Neural progenitor cell (in vitro differentiated cells): ENCODE results near the gene MELTF. TPM values are rescaled to one million over a fixed set of nuclear protein-coding genes. Genes with fewer than 3 reads are reported as not detected.

ENCODE experiments used
- DNase-seq: peaks from one replicate; pipeline ENCODE4 v3.0.0-alpha.2; 2016; ENCODE audit warnings: low spot score
- H2AFZ ChIP-seq: fragments of 200-600 bp; sonication (generic); replicated peaks from 2 replicates; pipeline ENCODE4 v1.6.1; 2016; ENCODE audit warnings: antibody characterized with exemption
- H3F3A ChIP-seq: fragments of 200-600 bp; sonication (generic); 2 replicates; pipeline ENCODE4 v1.6.1; 2016; ENCODE audit warnings: antibody characterized with exemption, low read depth
- H3K27ac ChIP-seq: fragments of 200-600 bp; sonication (generic); 2 replicates; pipeline ENCODE4 v1.5.1; 2016; ENCODE audit warnings: mild to moderate bottlenecking
- H3K27me3 ChIP-seq: fragments of 200-600 bp; sonication (generic); 2 replicates; pipeline ENCODE4 v1.6.1; 2016; ENCODE audit warnings: mild to moderate bottlenecking, moderate library complexity
- H3K36me3 ChIP-seq: fragments of 200-600 bp; sonication (generic); 2 replicates; pipeline ENCODE4 v1.5.1; 2016
- H3K4me1 ChIP-seq: fragments of 200-600 bp; sonication (generic); 2 replicates; pipeline ENCODE4 v1.6.1; 2016; ENCODE audit warnings: mixed run types
- H3K4me2 ChIP-seq: fragments of 200-600 bp; sonication (generic); 2 replicates; pipeline ENCODE4 v1.6.1; 2016
- H3K4me3 ChIP-seq: fragments of 200-600 bp; sonication (generic); 2 replicates; pipeline ENCODE4 v1.5.1; 2016
- H3K79me2 ChIP-seq: fragments of 200-600 bp; sonication (generic); 2 replicates; pipeline ENCODE4 v1.6.1; 2016; ENCODE audit warnings: low read depth
- H3K9ac ChIP-seq: fragments of 200-600 bp; sonication (generic); 2 replicates; pipeline ENCODE4 v1.6.1; 2016
- H3K9me3 ChIP-seq: fragments of 200-600 bp; sonication (generic); 2 replicates; pipeline ENCODE4 v1.5.1; 2016; ENCODE audit warnings: low read depth
- H4K20me1 ChIP-seq: fragments of 200-600 bp; sonication (generic); 2 replicates; pipeline ENCODE4 v1.6.1; 2016; ENCODE audit warnings: low read depth
- H3K27ac Mint-ChIP-seq: 3 replicates; pipeline ENCODE4 v1.8.0; 2021; ENCODE audit warnings: mixed read lengths
- H3K27me3 Mint-ChIP-seq: 2 replicates; pipeline ENCODE4 v1.8.0; 2022; ENCODE audit warnings: low read depth, mild to moderate bottlenecking, inconsistent platforms, moderate library complexity, mixed read lengths; ENCODE audit not compliant: insufficient read depth
- H3K36me3 Mint-ChIP-seq: 3 replicates; pipeline ENCODE4 v1.8.0; 2021; ENCODE audit warnings: mixed read lengths
- H3K4me1 Mint-ChIP-seq: 3 replicates; pipeline ENCODE4 v1.8.0; 2021; ENCODE audit warnings: mixed read lengths
- H3K4me3 Mint-ChIP-seq: 3 replicates; pipeline ENCODE4 v1.8.0; 2021; ENCODE audit warnings: mild to moderate bottlenecking, moderate library complexity, mixed read lengths
- H3K9me3 Mint-ChIP-seq: 3 replicates; pipeline ENCODE4 v1.8.0; 2020; ENCODE audit warnings: mixed read lengths
- EZH2 ChIP-seq: fragments of 200-600 bp; sonication (generic); IDR thresholded peaks from 2 replicates; pipeline ENCODE4 v1.6.1; 2017; ENCODE audit warnings: antibody characterized with exemption, mild to moderate bottlenecking, moderate library complexity
- EZH2phosphoT487 ChIP-seq: fragments of 200-600 bp; sonication (generic); IDR thresholded peaks from 2 replicates; pipeline ENCODE4 v1.6.1; 2017; ENCODE audit warnings: antibody characterized with exemption
- total RNA-seq: library from RNA; depleted of rRNA; stranded (reverse); fragments of >200 nt; gene quantifications from 2 replicates; pipeline ENCODE4 v1.2.3, GENCODE V29; 2015; ENCODE audit warnings: low replicate concordance
- TF ChIP-seq, protein P1 (sequence below): fragments of 200-600 bp; sonication (generic); IDR thresholded peaks from 2 replicates; pipeline ENCODE4 v1.5.1; 2017; ENCODE audit warnings: antibody characterized with exemption, mild to moderate bottlenecking

The MELTF gene
- total RNA-seq, 1 donor from 2014 or later: 0.28 TPM

DNA sequence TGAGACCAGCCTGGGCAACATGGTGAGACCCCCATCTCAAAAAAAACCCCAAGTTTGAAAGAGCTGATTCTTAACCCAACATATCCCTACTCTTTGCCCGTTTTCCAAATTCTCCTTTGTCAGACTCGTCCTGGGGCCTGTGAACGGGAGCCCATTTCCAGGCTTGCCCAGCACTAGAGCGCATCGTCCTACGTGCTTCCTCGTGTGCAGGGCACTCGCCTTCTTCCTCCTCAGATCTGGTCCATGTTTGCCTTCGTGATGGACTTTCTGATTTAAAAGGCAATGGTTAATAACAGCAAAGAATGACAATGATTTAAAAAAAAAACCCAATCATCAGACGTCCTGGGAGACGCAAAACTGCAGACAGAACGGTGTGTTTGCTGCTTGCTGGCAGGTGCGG is 10.1 kb downstream of the MELTF start:
- no peaks in the 10 kb centered on the region for H3K27me3 ChIP-seq
- H3K4me3 Mint-ChIP-seq: no peak overlapping the region
- H2AFZ ChIP-seq: no peak overlapping the region
- peaks cover 7% of the 10 kb centered on the region for H3K27me3 Mint-ChIP-seq
- H3K9me3 ChIP-seq: no peaks in the 10 kb centered on the region
- no peak overlapping the region for H3K4me2 ChIP-seq
- peaks cover 15% of the 10 kb centered on the region for H3K4me1 ChIP-seq
- H3K9me3 Mint-ChIP-seq: no peaks in the 10 kb centered on the region
- H3K4me3 ChIP-seq: no peak overlapping the region
- no peaks in the 10 kb centered on the region for H3K79me2 ChIP-seq
- H3K27ac ChIP-seq: no peak overlapping the region
- no peaks in the 10 kb centered on the region for H3K36me3 Mint-ChIP-seq
- no peak for DNase-seq
- no peaks in the 10 kb centered on the region for H3F3A ChIP-seq
- no peak overlapping the region for H3K9ac ChIP-seq
- TF ChIP-seq EZH2: no peak
- TF ChIP-seq, protein P1, sequence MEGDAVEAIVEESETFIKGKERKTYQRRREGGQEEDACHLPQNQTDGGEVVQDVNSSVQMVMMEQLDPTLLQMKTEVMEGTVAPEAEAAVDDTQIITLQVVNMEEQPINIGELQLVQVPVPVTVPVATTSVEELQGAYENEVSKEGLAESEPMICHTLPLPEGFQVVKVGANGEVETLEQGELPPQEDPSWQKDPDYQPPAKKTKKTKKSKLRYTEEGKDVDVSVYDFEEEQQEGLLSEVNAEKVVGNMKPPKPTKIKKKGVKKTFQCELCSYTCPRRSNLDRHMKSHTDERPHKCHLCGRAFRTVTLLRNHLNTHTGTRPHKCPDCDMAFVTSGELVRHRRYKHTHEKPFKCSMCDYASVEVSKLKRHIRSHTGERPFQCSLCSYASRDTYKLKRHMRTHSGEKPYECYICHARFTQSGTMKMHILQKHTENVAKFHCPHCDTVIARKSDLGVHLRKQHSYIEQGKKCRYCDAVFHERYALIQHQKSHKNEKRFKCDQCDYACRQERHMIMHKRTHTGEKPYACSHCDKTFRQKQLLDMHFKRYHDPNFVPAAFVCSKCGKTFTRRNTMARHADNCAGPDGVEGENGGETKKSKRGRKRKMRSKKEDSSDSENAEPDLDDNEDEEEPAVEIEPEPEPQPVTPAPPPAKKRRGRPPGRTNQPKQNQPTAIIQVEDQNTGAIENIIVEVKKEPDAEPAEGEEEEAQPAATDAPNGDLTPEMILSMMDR: no peak
- TF ChIP-seq EZH2phosphoT487: no peak
- no peak overlapping the region for H3K27ac Mint-ChIP-seq
- peaks cover 27% of the 10 kb centered on the region for H3K4me1 Mint-ChIP-seq
- no peaks in the 10 kb centered on the region for H4K20me1 ChIP-seq
- H3K36me3 ChIP-seq: no peaks in the 10 kb centered on the region

DNA sequence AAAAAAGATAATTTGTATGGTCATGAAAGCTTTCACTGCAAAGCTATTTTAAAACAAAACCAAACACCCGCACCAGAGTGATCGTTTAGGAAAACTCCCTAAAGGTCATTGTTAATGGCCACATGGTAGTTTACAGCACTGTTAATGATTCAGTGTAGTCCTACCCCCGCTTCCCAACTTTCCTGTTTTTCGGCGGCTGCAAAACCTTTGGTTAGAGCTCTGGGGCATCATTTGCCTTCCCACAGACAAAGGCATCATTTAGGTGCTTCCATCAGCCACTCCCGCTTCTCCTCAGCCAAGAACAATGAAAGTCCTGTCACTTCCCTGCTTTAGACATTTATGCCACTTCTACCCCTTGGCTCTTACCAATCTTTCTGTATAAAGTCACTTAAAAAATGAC is 10.6 kb downstream of the MELTF start:
- H3K4me2 ChIP-seq: no peak overlapping the region
- no peak overlapping the region for H3K4me3 ChIP-seq
- H3K36me3 Mint-ChIP-seq: no peaks in the 10 kb centered on the region
- H3K4me1 Mint-ChIP-seq: peaks cover 25% of the 10 kb centered on the region
- no peaks in the 10 kb centered on the region for H3K9me3 Mint-ChIP-seq
- no peak overlapping the region for H3K9ac ChIP-seq
- peaks cover 7% of the 10 kb centered on the region for H3K27me3 Mint-ChIP-seq
- H3K27ac ChIP-seq: no peak overlapping the region
- H3K79me2 ChIP-seq: no peaks in the 10 kb centered on the region
- H4K20me1 ChIP-seq: no peaks in the 10 kb centered on the region
- DNase-seq: no peak
- no peaks in the 10 kb centered on the region for H3K36me3 ChIP-seq
- no peak overlapping the region for H3K4me3 Mint-ChIP-seq
- no peaks in the 10 kb centered on the region for H3F3A ChIP-seq
- H3K27me3 ChIP-seq: no peaks in the 10 kb centered on the region
- no peak overlapping the region for H3K27ac Mint-ChIP-seq
- no peaks in the 10 kb centered on the region for H3K9me3 ChIP-seq
- peaks cover 15% of the 10 kb centered on the region for H3K4me1 ChIP-seq
- H2AFZ ChIP-seq: no peak overlapping the region
- TF ChIP-seq, protein P1: no peak
- TF ChIP-seq EZH2phosphoT487: no peak
- TF ChIP-seq EZH2: no peak

DNA sequence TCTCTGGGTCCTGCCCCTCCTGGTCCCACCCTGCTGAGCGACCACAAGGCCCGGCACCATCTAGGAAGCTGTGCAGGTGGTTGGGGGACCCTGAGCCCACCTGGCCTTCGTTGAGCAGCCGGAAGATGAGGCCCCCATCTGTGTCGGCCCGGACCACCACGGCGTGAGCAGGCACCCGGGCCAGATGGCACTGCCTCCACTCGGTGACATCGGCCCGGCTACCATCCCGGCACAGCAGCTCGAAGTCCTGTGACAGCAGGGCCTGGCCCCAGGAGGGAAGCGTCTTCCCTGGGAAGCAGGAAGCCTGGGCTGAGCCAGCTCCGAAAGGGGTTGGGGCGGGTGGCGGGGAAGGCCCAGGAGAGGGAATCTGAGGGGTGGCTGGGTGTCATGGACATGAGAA is 12.6 kb downstream of the MELTF start:
- DNase-seq: no peak
- Histone ChIP-seq H3K4me2 (no peak overlapping the region), H3K79me2 (no peaks in the 10 kb centered on the region), H3K4me3 (no peak overlapping the region), H3K27me3 (no peaks in the 10 kb centered on the region), H3F3A (no peaks in the 10 kb centered on the region), H3K9ac (no peak overlapping the region), H3K4me1 (peaks cover 19% of the 10 kb centered on the region), H3K36me3 (no peaks in the 10 kb centered on the region), H3K27ac (no peak overlapping the region), H4K20me1 (no peaks in the 10 kb centered on the region), H2AFZ (no peak overlapping the region), H3K9me3 (no peaks in the 10 kb centered on the region)
- TF ChIP-seq EZH2phosphoT487 (no peak), EZH2 (no peak)
- TF ChIP-seq, protein P1: no peak
- H3K36me3 Mint-ChIP-seq: no peaks in the 10 kb centered on the region
- no peak overlapping the region for H3K27ac Mint-ChIP-seq
- H3K9me3 Mint-ChIP-seq: no peaks in the 10 kb centered on the region
- H3K4me3 Mint-ChIP-seq: no peak overlapping the region
- peaks cover 8% of the 10 kb centered on the region for H3K27me3 Mint-ChIP-seq
- peaks cover 14% of the 10 kb centered on the region for H3K4me1 Mint-ChIP-seq
